ENCODE results near the gene TDRD3. TPM values are rescaled to one million over a fixed set of nuclear protein-coding genes. Genes with fewer than 3 reads are reported as not detected.

The TDRD3 gene
- total and polyA plus RNA-seq, 5 donors from 2014 or later = 9.0 to 29.8 (median 10.0) TPM

- Mint-ChIP-seq H3K4me1 (peaks cover 0 to 9% (median 3%) of the 10 kb centered on the region in 4 donors), H3K9me3 (no peaks in the 10 kb centered on the region), H3K27me3 (peaks cover 18% of the 10 kb centered on the region), H3K4me3 (no peak overlapping the region), H3K36me3 (no peaks in the 10 kb centered on the region), H3K27ac (no peak overlapping the region)
- Histone ChIP-seq H3K4me1 (ENCODE audit: control insufficient read depth, insufficient read depth, low read length, poor library complexity, severe bottlenecking) (no peaks in the 10 kb centered on the region), H3K4me3 (ENCODE audit: low read depth, low read length) (no peak overlapping the region), H3K27me3 (ENCODE audit: control insufficient read depth, insufficient read depth, low read length) (peaks cover 11% of the 10 kb centered on the region), H3K27ac (ENCODE audit: insufficient read depth, low read length, poor library complexity, severe bottlenecking) (no peak overlapping the region), H3K36me3 (ENCODE audit: control insufficient read depth, insufficient read depth, low read length) (no peaks in the 10 kb centered on the region), H3K9me3 (ENCODE audit: control insufficient read depth in 2 of 2, low read length in 2 of 2) (no peaks in the 10 kb centered on the region)
- no peak for ATAC-seq (ENCODE audit: low read depth in 2 of 2)
- DNase-seq = no peak
Measured at GRCh38 chr13:60384911-60385310, 12.1 kb upstream of the TDRD3 start.

GRCh38 chr13:60386250-60386649 lies 10.8 kb upstream of the TDRD3 start:
- Mint-ChIP-seq H3K36me3 (no peaks in the 10 kb centered on the region), H3K9me3 (no peaks in the 10 kb centered on the region), H3K4me1 (peaks cover 0 to 9% (median 3%) of the 10 kb centered on the region in 4 donors), H3K27ac (peak overlapping the region in 1 of 3 donors; percentile 8), H3K4me3 (peak overlapping the region in 1 of 4 donors; percentile 6), H3K27me3 (peaks cover 16% of the 10 kb centered on the region)
- Histone ChIP-seq H3K4me1 (ENCODE audit: control insufficient read depth, insufficient read depth, low read length, poor library complexity, severe bottlenecking) (no peaks in the 10 kb centered on the region), H3K9me3 (ENCODE audit: control insufficient read depth in 2 of 2, low read length in 2 of 2) (no peaks in the 10 kb centered on the region), H3K36me3 (ENCODE audit: control insufficient read depth, insufficient read depth, low read length) (no peaks in the 10 kb centered on the region), H3K27me3 (ENCODE audit: control insufficient read depth, insufficient read depth, low read length) (peaks cover 11% of the 10 kb centered on the region), H3K27ac (ENCODE audit: insufficient read depth, low read length, poor library complexity, severe bottlenecking) (no peak overlapping the region), H3K4me3 (ENCODE audit: low read depth, low read length) (no peak overlapping the region)
- ATAC-seq (ENCODE audit: low read depth in 2 of 2) (no peak), DNase-seq (no peak)

DNA sequence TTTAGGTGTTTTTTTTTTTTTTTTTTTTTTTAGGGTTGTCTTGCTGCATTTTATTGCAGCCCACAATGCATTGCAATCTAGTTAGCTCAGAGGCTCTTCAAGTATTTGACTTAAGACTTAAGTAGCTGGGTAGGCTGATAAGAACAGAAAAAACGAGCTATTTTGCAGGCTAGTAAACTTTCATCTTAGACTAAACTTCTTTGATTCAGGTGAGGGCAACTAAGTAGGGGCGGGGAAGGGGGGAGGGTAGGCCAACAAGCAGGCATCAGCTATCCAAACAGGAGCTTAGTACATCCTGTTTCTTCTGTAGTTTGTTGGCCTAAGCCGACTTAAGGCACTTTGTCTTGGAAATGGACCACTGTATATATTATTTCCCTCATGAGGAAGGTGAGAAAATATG lies 4.9 kb upstream of the TDRD3 start:
- H3K4me1 Mint-ChIP-seq = peaks cover 0 to 8% (median 4%) of the 10 kb centered on the region in 4 donors
- ATAC-seq (ENCODE audit: low read depth in 2 of 2) (no peak), DNase-seq (no peak)
- no peaks in the 10 kb centered on the region for H3K27me3 ChIP-seq (ENCODE audit: control insufficient read depth, insufficient read depth, low read length)
- H3K9me3 Mint-ChIP-seq = no peaks in the 10 kb centered on the region
- no peak overlapping the region for H3K27ac ChIP-seq (ENCODE audit: insufficient read depth, low read length, poor library complexity, severe bottlenecking)
- H3K4me1 ChIP-seq (ENCODE audit: control insufficient read depth, insufficient read depth, low read length, poor library complexity, severe bottlenecking) = peaks cover 5% of the 10 kb centered on the region
- H3K36me3 ChIP-seq (ENCODE audit: control insufficient read depth, insufficient read depth, low read length) = no peaks in the 10 kb centered on the region
- H3K27me3 Mint-ChIP-seq = peaks cover 21% of the 10 kb centered on the region
- no peaks in the 10 kb centered on the region for H3K36me3 Mint-ChIP-seq
- no peak overlapping the region for H3K4me3 ChIP-seq (ENCODE audit: low read depth, low read length)
- peak overlapping the region in 1 of 4 donors; percentile 77 for H3K4me3 Mint-ChIP-seq
- H3K9me3 ChIP-seq (ENCODE audit: control insufficient read depth in 2 of 2, low read length in 2 of 2) = no peaks in the 10 kb centered on the region
- H3K27ac Mint-ChIP-seq = no peak overlapping the region

DNA sequence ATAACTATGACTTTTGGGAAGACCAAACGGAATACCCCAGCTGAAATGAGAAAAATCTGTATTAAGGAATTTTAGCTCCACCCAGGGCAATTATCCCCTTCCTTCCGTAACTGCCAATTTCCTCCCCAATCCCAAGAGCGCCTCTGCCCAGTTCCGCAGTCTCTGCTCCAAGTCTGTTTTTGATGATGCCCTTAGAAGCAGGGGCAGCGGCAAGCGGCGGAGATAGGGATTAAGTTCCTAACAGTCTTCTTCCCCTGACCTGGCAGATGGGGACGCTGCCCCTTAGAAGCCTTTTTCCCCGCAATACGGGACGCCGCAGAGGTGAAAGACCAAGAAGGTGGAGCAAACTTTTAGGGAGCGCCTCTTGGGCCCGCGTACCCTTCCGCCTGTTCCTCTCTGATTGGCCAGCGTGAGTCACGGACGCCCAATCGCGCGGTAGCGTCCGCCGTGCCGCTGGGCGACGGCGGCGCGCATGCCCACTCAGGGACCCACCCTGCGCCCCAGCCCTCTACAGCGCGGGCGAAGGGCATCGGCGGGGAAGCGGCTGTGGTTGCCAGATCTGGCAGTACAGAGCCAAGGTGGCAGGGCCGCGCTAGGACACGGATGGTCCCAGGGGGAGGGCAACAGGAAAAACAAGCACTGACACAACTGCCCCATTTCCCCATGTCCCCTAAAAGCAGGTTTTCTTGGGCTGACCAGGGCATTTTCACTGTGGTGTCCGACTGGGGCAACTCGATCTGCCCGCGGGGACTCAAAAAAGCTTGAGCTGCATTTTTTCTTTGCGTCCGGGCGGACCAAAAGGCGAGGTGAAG lies 843 bp upstream of the TDRD3 start:
- H3K4me1 ChIP-seq (ENCODE audit: control insufficient read depth, insufficient read depth, low read length, poor library complexity, severe bottlenecking) = peaks cover 26% of the 10 kb centered on the region
- H3K27ac Mint-ChIP-seq = peak overlapping the region; percentile 93 to 98 (median 96)
- no peaks in the 10 kb centered on the region for H3K27me3 ChIP-seq (ENCODE audit: control insufficient read depth, insufficient read depth, low read length)
- peak overlapping the region; percentile 85 for H3K4me3 ChIP-seq (ENCODE audit: low read depth, low read length)
- H3K4me3 Mint-ChIP-seq = peak overlapping the region; percentile 96 to 100 (median 96)
- ATAC-seq (ENCODE audit: low read depth in 2 of 2) = peak; percentile 83 to 84
- no peaks in the 10 kb centered on the region for H3K9me3 Mint-ChIP-seq
- no peaks in the 10 kb centered on the region for H3K36me3 Mint-ChIP-seq
- H3K36me3 ChIP-seq (ENCODE audit: control insufficient read depth, insufficient read depth, low read length) = no peaks in the 10 kb centered on the region
- H3K9me3 ChIP-seq (ENCODE audit: control insufficient read depth in 2 of 2, low read length in 2 of 2) = no peaks in the 10 kb centered on the region
- peak; percentile 80 to 97 (median 85) for DNase-seq
- peak overlapping the region; percentile 87 for H3K27ac ChIP-seq (ENCODE audit: insufficient read depth, low read length, poor library complexity, severe bottlenecking)
- peaks cover 12% of the 10 kb centered on the region for H3K27me3 Mint-ChIP-seq
- H3K4me1 Mint-ChIP-seq = peaks cover 4 to 34% (median 27%) of the 10 kb centered on the region in 4 donors

GRCh38 chr13:60397704-60398378 lies 821 bp downstream of the TDRD3 start:
- Histone ChIP-seq H3K27me3 (ENCODE audit: control insufficient read depth, insufficient read depth, low read length) (no peaks in the 10 kb centered on the region), H3K36me3 (ENCODE audit: control insufficient read depth, insufficient read depth, low read length) (no peaks in the 10 kb centered on the region), H3K9me3 (ENCODE audit: control insufficient read depth in 2 of 2, low read length in 2 of 2) (no peaks in the 10 kb centered on the region), H3K27ac (ENCODE audit: insufficient read depth, low read length, poor library complexity, severe bottlenecking) (peak overlapping the region; percentile 87), H3K4me1 (ENCODE audit: control insufficient read depth, insufficient read depth, low read length, poor library complexity, severe bottlenecking) (peaks cover 26% of the 10 kb centered on the region), H3K4me3 (ENCODE audit: low read depth, low read length) (peak overlapping the region; percentile 94)
- Mint-ChIP-seq H3K27me3 (peaks cover 12% of the 10 kb centered on the region), H3K4me1 (peaks cover 16 to 48% (median 38%) of the 10 kb centered on the region in 4 donors), H3K27ac (peak overlapping the region; percentile 92 to 99 (median 98)), H3K9me3 (no peaks in the 10 kb centered on the region), H3K36me3 (no peaks in the 10 kb centered on the region), H3K4me3 (peak overlapping the region; percentile 91 to 98 (median 94))
- ATAC-seq (ENCODE audit: low read depth in 2 of 2) = no peak
- DNase-seq = peak in 2 of 3 donors; percentile 49 to 64

DNA sequence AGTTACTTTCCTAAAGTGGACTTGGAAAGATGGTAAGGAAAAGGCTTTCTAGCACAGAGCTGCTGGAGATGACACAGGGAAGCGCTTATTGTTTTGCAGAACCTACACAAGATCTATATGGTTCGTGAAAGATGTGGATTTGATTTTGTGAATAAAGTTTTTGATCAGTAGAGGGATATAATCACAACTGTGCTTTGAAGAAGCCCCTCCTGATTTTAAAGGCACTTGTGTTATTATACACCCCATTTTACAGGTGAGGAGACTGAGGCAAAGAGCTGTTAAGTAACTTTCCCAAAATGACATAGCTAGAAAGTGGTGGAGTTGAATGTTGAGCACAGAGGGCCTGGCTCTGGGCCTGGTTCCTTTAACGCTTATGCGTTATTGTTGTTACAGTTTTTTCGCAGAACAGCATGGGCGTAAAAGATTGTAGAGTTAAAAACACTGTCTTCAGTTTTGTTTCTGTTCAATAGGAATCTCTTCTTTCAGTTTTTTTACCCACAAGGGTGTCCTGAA lies 1.4 kb downstream of the TDRD3 start:
- peak overlapping the region; percentile 85 to 98 (median 92) for H3K27ac Mint-ChIP-seq
- DNase-seq = peak in 1 of 3 donors; percentile 45
- Histone ChIP-seq H3K27me3 (ENCODE audit: control insufficient read depth, insufficient read depth, low read length) (no peaks in the 10 kb centered on the region), H3K4me1 (ENCODE audit: control insufficient read depth, insufficient read depth, low read length, poor library complexity, severe bottlenecking) (peaks cover 26% of the 10 kb centered on the region), H3K27ac (ENCODE audit: insufficient read depth, low read length, poor library complexity, severe bottlenecking) (peak overlapping the region; percentile 87), H3K9me3 (ENCODE audit: control insufficient read depth in 2 of 2, low read length in 2 of 2) (no peaks in the 10 kb centered on the region), H3K36me3 (ENCODE audit: control insufficient read depth, insufficient read depth, low read length) (no peaks in the 10 kb centered on the region), H3K4me3 (ENCODE audit: low read depth, low read length) (peak overlapping the region; percentile 94)
- peaks cover 21 to 54% (median 40%) of the 10 kb centered on the region in 4 donors for H3K4me1 Mint-ChIP-seq
- H3K4me3 Mint-ChIP-seq = peak overlapping the region; percentile 91 to 98 (median 94)
- no peaks in the 10 kb centered on the region for H3K9me3 Mint-ChIP-seq
- H3K36me3 Mint-ChIP-seq = no peaks in the 10 kb centered on the region
- ATAC-seq (ENCODE audit: low read depth in 2 of 2) = no peak
- H3K27me3 Mint-ChIP-seq = peaks cover 12% of the 10 kb centered on the region

GRCh38 chr13:60398907-60399589 lies 2.0 kb downstream of the TDRD3 start:
- no peaks in the 10 kb centered on the region for H3K36me3 Mint-ChIP-seq

More at GRCh38 chr13:60398907-60399589, 2.0 kb downstream of the TDRD3 start:
- Mint-ChIP-seq H3K4me3 (peak overlapping the region; percentile 91 to 98 (median 94)), H3K9me3 (no peaks in the 10 kb centered on the region), H3K4me1 (peaks cover 21 to 57% (median 41%) of the 10 kb centered on the region in 4 donors), H3K27me3 (peaks cover 12% of the 10 kb centered on the region), H3K27ac (peak overlapping the region; percentile 76 to 92 (median 85))
- no peaks in the 10 kb centered on the region for H3K36me3 ChIP-seq (ENCODE audit: control insufficient read depth, insufficient read depth, low read length)
- H3K4me1 ChIP-seq (ENCODE audit: control insufficient read depth, insufficient read depth, low read length, poor library complexity, severe bottlenecking) = peaks cover 26% of the 10 kb centered on the region
- no peaks in the 10 kb centered on the region for H3K27me3 ChIP-seq (ENCODE audit: control insufficient read depth, insufficient read depth, low read length)
- peak overlapping the region; percentile 94 for H3K4me3 ChIP-seq (ENCODE audit: low read depth, low read length)
- H3K9me3 ChIP-seq (ENCODE audit: control insufficient read depth in 2 of 2, low read length in 2 of 2) = no peaks in the 10 kb centered on the region
- no peak overlapping the region for H3K27ac ChIP-seq (ENCODE audit: insufficient read depth, low read length, poor library complexity, severe bottlenecking)
- ATAC-seq (ENCODE audit: low read depth in 2 of 2) (no peak), DNase-seq (peak in 1 of 3 donors; percentile 49)
